ENCODE measurements around the gene RABL6.
"Not testable (repeated sequence)": the region's sequence is repeated elsewhere in the genome, so short reads cannot be mapped to it uniquely, and the experiment has no call there.

RABL6 gene

DNA sequence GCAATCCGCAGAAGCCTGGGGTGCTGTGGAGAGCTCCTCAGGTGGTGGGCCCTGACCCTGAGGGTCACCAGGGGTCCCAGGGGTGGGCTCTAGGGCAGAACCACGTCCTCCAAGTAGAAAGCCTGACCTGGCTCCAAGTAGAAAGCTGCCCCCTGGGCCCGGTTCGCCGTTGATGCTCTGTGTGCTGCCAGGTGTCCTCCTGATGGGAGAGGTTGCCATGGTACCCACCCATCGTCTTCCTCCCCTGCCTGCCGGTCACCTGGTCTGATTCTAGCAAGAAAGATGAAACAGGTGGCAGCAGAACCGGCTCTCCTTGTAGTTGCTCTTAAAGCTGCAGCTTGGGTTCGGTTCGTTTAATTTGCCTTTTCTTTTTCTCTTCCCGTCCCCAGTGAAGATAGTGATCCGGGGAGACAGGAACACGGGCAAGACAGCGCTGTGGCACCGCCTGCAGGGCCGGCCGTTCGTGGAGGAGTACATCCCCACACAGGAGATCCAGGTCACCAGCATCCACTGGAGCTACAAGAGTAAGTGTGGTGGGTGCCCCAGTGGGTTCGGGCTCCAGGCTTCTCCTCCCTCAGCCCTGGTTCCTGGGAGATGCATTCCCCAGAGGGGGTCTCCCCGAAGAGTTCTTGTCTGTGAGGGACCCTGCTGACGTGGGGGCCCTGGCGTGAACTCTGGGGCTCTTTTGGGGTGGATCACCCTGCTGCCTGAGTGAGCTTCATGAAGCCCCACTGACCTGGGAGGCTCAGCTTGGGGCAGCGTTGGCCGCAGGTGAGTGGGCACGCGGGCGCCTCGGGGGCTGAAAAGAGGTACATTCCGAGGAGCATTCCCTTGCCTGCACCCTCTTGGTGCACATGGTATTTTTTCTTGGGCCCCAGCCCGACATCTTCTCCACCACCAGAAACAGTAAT, 15.6 kb downstream of the RABL6 start:
- DNase-seq = no peak

DNA sequence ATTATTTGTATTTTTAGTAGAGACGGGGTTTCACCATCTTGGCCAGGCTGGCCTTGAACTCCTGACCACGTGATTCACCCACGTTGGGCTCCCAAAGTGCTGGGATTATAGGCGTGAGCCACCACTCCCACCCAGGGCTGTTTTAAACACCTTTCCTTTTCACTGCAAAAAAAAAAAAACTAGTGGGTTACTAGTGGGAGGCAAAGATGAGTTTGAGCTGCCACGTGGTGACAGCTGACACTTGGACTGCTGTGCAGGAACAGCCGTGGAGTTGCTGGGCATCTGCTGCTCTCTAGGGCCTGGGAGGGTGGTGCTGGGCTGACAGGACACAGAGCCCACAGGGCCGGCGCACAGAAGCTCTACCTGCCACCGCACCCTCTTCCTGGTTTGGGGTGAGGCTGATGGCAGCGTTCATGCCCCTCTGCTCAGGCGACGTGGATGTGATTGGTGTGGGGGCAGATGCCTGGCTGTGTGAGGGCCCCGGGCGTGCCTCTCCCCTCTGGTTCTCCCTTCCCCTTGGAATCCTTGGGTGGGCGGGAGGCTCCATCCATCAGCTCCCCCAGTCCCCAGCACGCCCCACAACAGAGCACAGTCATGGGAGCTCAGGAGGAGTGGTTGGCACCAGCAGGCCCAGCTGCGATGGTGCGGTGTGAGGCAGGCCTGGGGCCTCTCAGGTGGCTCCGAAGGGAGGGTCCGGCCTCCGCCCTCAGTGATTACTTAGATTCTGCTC, 16.9 kb downstream of the RABL6 start:
- no peak for DNase-seq

DNA sequence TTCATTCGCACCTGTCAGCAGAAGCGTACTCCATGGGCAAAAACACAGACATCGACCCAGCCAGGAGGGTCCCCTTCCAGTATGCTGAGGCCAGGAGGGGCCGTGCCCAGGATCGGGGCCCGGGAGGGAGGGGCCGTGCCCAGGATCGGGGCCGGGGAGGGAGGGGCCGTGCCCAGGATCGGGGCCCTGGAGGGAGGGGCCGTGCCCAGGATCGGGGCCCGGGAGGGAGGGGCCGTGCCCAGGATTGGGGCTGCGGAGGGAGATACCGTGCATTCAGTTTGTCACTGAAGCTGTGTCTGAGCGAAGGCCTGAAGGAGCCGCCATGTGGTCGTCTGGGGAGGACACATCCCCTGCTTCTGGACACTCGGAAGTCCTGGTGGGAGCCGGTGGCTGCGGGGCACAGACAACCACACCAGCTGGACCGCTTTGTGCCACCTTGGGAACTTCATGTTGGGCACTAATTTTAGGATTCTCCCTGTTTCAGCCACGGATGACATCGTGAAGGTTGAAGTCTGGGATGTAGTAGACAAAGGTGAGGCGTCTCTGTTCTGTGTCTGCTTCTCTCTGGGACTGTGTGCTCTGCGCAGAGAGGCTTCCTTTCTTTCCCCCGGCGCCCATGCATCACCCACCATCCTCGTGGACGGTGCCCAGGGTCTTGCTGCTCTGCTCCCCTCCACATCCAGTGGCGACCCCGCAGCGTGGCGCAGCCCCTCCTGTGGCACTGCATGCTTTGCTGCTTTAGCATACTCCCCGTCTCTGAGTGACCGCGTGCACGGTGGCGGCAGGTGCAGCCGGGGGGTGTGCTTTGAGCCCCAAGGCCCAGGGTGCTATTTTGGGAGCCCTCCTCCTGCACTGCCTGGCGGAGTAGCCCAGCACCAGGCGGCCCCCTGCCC, 17.8 kb downstream of the RABL6 start:
- DNase-seq = no peak

DNA sequence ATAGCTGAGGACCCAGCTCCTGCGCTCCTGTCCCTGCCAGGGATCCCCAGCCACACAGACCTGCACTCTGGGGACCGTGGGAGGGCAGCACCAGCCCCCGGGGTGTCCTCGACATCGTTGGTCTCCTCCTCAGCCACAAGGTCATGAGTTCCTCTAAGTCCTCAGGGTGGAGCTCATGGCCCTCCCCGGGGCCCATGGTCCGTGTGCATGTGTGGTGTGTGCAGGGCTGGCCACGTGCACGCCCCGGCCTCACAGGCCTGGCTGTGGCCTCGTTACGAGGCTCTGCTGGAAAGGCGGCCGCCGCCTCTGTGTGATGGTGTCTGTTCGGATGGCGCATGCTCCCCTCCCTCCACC, 18.4 kb downstream of the RABL6 start:
- DNase-seq = no peak

DNA sequence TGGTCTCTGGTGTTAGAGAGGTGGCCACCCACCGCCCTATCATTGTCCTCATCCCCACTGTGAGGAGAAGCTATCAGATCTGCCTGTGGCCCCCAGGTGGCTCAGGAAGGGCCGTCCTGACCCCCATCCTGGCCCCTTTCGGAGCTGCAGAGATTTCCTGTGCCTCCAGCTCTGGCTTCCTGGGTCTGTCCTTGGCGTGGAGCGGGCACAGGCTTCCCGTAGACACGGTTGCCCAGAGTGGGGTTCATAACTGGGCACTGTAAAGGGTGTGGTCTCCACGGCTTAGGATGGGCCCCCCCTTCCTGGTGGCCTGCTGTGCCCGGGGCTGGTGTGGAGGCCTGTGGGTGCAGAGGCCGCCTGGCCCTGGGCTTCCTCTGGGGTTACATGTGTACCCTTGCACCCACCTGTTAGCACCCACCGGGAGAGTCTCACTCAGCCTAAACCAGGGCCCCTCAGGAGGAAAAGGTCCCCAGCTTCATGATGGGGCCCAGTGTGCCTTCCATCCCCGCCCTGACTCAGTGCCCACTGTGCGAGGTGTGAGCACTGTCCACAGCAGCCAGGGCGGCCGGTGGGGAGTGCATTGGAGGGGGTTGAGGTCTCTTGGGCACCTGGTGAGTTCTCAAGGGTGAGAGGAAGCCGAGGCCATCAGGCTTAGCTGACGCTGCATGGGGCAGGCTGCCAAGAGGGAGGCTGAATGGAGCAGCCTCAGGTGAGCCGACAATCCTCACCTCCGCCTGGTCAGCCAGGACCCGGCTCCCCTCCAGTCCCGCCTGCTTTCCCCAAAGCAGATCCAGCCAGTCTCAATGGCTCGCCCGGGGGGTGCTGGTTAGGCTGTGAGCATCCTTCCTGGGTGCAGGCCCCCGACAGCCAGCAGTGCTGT, 19.2 kb downstream of the RABL6 start:
- DNase-seq = no peak

DNA sequence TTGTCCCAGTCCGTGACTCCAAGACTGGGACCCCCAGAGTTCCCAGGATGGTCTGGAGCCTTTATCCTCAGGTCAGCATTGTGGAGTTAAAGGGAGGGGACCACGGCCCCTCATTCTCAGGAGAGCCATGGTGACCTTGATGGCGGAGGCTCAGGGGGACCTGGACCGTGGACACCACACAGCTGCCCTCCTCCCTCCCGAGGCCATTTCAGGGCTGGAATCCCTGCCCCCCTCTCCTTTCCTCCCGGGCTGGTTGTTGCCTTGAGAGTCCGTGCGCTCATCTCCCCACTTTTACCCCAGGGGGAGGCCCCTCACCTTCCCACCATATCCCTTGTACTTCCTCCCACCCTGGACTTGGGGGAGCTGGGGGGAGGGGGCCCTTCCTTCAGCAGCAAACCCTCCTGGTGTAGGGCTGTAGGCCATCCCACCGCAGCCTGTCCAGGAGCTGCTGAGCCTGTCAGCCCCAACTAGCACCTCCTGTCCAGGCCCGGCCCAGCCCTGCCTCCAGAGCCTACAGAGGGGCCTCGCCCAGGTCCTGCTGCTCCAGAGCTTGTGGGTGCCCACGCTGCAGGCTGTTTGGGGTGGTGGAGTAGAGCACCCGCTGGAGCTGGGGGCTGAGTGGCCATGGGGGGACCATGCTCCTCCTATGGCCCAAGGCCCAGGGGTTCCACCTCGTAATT, 20.2 kb downstream of the RABL6 start:
- no peak for DNase-seq

DNA sequence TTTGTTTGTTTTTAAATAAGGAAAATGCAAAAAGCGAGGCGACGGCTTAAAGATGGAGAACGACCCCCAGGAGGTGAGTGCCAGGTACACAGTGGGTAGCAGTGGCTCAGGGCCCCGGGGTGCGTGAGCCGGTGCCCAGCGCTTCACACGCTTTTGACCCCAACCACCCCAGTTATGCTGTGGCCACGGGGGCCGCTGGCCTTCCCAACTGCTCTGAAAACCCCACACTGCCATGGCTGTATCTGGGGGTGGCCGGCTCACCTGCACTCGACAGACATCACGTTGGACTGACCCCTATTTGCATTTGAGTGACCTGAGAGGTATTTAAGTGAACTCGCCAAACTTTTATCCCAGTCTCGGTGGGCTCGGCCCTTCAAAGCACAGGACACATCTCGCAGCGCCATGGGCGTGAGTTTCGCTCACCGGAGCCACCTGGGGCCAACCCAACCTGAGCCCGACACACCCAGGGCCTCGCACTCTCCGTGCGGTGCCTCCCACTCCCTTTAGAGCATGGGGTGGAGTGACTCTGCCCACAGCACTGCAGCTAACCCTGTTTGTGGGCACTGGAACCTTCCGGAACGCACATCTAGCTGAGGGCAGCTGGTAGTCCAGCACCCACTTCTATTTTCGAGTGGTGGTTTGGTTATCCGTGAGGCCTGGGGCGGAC, 20.9 kb downstream of the RABL6 start:
- DNase-seq = no peak

DNA sequence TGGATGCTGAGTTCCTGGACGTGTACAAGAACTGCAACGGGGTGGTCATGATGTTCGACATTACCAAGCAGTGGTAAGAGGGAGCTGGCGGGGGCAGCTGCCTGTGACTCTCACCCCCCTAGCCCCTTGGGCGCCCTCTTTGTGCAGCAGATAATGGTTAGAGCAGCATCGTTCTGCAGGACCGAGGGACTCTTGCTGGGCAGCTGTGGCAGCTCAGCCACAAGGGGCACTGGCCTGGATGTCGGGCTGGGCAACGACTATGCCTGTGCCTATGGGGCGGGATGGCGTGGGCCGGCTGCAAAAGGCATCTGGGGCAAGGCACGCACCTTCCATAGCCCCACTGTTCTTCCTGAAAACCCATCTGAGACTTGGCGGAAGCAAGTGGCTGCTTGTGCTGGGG, 21.7 kb downstream of the RABL6 start:
- DNase-seq = no peak

DNA sequence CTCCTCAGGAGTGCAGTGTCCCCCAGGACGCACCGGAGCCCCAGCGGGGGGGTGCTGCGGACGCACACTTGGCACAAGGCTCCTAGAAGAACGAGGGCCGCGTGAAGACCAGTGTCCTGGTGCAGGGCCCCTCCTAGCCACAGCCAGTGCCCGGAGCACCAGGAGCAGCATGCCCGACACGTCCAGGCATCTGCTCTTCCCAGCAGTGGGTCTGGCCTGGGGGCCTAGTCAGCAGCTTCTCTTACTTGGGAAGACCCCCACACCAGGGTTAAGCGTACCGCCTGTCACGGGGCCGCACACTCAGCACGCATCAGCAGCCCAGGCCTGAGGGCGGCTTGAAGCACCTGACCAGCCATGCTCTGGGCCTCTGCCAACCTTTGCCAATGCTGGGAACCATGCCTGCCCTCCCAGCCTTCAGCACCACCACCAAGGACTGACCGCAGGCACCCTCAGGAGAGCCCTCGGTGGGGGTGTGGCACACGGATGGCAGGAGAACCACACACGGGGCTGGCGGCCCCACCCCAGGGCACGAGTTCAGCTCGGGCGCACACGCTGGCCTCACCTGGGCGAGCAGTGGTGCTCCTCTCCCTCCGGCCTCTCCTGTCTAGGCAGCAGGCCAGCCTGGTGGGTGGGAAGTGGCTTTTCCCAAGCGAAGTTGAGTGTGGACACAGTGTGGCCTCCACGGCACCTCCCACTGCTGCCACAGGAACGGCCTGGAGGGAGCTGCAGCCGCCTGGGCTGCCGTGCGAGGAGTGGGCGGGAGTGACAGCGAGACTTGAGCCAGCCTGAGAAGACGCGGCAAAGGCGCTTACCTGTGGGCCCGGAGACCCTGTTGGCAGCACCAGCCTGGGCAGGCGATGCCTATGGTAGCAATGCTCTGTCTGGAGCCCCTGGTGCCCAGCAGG, 22.5 kb downstream of the RABL6 start:
- DNase-seq = no peak

DNA sequence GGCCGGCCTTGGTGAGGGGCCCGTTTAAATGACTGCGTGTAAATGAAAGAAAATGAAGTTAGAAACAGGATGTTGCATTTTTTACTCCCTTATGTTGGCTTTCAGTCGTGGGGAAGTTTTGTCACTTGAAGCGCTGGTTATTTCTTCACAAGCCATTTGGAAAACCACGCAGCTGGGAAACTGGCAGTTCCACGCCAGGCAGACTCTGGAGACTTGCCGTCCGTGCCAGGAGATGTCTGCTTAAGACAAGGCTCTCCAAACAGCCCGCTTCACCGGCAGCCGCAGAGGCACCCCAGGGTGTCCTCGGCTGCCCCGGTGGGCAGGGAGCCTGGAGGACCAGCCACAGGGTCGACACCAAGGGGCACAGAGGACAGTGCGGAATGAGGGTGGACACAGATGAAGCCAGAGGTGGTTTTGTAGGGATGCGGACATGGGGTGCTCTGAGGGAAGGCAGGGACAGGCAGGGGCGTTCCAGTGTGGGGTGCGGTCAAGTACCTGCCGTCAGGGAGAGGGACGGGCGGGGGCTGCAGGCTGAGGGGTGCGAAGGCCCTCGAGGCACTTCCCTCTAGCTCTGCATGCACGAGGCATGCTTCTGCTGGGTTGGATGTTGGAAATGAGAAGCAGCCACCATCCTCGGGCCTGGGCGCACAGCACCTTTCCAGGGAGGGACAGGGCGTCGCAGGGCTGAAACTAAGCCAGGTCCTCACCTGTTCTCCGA, 23.4 kb downstream of the RABL6 start:
- DNase-seq = no peak

DNA sequence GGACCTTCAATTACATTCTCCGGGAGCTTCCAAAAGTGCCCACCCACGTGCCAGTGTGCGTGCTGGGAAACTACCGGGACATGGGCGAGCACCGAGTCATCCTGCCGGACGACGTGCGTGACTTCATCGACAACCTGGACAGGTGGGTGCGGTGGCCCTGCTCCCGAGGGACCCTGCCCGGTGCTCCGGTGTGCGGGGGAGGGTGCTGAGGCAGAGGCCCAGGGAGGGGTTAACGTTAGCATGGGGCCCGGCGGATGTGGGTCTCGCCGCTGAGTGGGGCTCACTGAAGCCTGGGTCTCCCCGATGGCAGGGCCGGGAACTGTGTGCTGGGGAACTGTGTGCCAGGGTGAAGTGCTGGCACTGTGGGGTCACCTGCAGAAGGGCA, 24.0 kb downstream of the RABL6 start:
- no peak for DNase-seq

DNA sequence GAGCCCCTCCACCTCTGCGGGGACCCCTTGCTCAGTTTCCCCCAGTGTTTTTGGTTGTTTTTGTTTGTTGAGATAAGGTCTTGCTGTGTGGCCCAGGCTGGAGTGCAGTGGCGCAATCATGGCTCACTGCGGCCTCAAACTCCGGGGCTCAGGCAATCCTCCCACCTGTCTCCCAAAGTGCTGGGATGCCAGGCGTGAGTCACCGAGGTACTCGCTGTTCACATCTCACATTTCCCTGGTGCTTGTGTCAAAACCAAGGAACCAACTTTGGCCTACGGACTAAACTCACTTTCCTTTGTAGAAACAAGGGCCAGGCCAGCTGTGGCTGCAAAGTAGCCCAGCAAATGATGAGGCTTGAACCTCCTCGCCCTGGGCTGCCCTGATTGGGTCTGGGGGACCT, 24.8 kb downstream of the RABL6 start:
- no peak for DNase-seq

DNA sequence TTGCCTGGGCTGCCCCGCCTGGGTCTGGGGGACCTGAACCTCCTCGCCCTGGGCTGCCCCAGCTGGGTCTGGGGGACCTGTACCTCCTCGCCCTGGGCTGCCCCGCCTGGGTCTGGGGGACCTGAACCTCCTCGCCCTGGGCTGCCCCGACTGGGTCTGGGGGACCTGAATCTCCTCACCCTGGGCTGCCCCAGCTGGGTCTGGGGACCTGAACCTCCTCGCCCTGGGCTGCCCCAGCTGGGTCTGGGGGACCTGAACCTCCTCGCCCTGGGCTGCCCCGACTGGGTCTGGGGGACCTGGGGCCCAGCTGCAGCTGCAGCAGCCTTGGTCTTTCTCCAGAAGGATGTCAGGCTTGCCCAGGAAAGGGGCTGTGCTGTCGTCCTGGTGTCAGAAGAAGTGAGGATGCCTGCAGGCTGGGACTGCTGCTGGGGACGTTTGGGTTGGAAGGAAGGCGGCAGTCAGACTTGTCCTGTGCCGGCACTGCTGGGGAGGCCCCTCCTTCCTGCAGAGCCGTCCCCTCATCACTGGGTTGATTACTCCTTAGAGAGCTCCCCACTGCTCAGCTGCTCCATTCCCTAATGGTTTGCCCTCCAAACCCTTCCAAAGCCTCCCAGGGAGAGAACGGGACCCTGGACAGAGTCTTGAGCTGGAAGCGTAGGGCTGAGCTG, 25.8 kb downstream of the RABL6 start:
- DNase-seq = not testable (repeated sequence)

DNA sequence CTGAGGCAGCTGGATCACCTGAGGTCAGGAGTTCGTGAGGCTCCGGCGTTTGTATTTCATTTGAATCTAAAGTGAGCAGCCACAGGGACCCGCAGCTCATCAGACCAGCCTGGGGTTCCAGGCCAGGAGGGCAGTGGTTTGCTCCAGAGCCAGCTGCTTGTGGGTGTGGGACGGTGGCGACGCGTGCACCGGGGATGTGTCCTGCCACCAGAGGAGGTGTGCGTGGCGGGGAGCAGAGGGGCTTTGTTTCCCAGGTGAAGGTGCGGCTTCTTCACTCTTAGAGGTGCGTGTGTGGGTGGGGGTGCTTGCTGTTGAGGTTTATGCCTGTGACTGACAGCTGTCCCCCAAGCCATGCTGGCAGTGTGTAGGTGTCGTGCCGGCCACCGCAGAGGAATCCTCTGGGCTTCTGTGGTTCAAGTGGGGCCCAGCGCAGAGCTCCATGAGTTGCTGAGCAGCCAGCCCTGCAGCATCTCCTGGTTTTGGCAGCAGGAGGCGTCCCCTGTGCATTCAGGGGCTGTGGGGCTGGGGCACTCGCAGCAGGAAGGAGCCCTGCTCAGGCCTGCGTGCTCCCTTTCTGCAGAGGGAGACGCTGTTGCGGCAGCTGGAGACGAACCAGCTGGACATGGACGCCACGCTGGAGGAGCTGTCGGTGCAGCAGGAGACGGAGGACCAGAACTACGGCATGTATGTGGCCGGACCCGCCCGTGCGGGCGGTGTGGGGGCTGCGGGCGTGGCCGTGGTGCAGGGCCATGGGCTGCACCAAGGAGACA, 27.6 kb downstream of the RABL6 start:
- DNase-seq = no peak

DNA sequence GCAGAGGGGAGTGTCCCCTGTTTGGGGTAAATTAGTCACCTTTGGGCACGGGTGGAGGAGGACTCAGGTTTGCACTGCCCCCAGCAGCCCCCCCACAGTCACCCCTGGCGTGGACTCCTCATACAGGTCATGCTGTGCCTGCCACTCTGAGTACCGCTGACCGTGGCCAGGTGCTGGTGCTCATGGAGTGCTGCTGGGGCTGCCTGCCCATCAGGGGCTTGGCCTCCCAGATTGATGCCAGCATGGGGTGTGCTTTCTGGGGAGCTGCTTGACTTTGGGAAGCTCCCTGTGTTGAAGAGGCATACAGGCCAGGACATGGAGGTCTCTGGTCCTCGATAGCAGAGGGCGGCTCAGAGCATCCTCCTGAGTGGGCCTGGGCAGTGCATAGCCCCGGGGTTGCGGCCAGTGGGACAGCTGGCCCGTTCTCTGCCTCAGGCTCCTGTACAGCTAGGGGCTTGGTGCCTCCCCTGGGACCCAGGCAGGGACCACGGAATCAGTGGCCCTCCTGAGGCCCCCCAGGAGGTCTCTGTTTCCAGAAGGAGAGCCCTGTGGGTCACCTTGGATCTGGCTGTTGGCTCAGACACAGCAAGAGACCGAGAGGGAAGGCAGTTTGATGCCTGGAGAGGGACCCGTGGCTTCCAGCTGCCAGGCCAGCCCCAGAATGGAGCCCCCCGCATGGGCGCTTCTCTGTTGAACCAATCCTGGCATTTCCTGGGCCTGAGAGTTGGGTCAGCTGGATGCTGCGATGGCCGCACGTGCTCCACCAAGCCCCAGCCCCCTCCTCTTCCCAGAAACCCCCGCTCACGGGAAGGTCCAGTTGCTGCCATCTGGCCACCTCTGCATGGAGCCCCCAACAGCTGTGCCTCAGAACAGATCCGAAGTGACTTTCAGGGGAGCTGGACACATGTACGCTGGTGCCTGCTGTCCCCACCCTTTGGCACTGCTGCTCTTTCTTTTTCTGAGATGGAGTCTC, 28.5 kb downstream of the RABL6 start:
- DNase-seq = no peak

DNA sequence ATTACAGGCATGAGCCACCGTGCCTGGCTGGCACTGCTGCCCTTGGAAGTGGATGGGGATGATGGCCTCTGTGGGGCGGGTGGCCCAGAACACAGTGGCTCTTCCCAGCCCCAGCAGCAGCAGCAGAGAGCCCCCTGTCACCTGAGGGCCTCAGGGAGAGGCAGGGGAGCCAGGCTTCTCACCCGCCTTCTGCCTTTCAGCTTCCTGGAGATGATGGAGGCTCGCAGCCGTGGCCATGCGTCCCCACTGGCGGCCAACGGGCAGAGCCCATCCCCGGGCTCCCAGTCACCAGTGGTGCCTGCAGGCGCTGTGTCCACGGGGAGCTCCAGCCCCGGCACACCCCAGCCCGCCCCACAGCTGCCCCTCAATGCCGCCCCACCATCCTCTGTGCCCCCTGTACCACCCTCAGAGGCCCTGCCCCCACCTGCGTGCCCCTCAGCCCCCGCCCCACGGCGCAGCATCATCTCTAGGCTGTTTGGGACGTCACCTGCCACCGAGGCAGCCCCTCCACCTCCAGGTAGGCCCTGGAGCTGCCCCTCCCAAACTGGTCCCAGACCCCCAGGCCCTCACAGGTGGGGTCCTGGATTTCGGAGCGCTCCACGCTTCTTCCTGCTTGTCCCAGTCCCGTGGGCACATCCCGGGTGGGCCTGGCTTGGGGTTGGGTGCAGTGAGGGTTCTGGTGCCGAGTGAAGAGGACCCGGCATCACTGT, 29.6 kb downstream of the RABL6 start:
- no peak for DNase-seq
